Activated CD4-positive, alpha-beta T cell treated with anti-CD3 and anti-CD28 coated beads, Interleukin-2, amount 50 U/mL, for 4 hours (primary cell): ENCODE results near the gene NT5C3A.
"Not testable (repeated sequence)": the region's sequence is repeated elsewhere in the genome, so short reads cannot be mapped to it uniquely, and the experiment has no call there.

Experiments
- DNase-seq, 2 experiments: peaks; one replicate each; pipeline ENCODE4 v3.0.0-alpha.2; 2020

The NT5C3A gene

GRCh38 chr7:33062023-33062781, at the start of gene NT5C3A:
NT5C3A (minus strand) TSS chr7:33062776; CDS start chr7:33062705, 71 bp downstream.
- peak; percentile 12 to 20 for DNase-seq

GRCh38 chr7:33111614-33112013, 49.0 kb upstream of the NT5C3A start:
- DNase-seq: no peak

- no peak for DNase-seq
Measured at GRCh38 chr7:33109758-33110238, 47.2 kb upstream of the NT5C3A start.

- peak; percentile 63 to 70 for DNase-seq
Measured at GRCh38 chr7:33109005-33109757, 46.6 kb upstream of the NT5C3A start, which contains the start of gene RP9. RP9 (minus strand) TSS chr7:33109404; CDS start chr7:33109372, 32 bp downstream.

- peak in 1 of 2 experiments; percentile 20 for DNase-seq
Measured at GRCh38 chr7:33108554-33109004, 46.0 kb upstream of the NT5C3A start.

GRCh38 chr7:33107136-33108066, 44.8 kb upstream of the NT5C3A start:
- no peak for DNase-seq

GRCh38 chr7:33101906-33102305, 39.3 kb upstream of the NT5C3A start:
- DNase-seq: no peak

GRCh38 chr7:33100770-33101169, 38.2 kb upstream of the NT5C3A start:
- no peak for DNase-seq

- DNase-seq: no peak
Measured at GRCh38 chr7:33099154-33099940, 36.8 kb upstream of the NT5C3A start.

GRCh38 chr7:33094745-33095275, 32.2 kb upstream of the NT5C3A start:
- DNase-seq: not testable (repeated sequence)

- no peak for DNase-seq
Measured at GRCh38 chr7:33093266-33093665, 30.7 kb upstream of the NT5C3A start.

- DNase-seq: no peak
Measured at GRCh38 chr7:33091641-33092191, 29.1 kb upstream of the NT5C3A start.

GRCh38 chr7:33091111-33091531, 28.5 kb upstream of the NT5C3A start:
- no peak for DNase-seq

GRCh38 chr7:33089142-33089541, 26.6 kb upstream of the NT5C3A start:
- no peak for DNase-seq

GRCh38 chr7:33087858-33088257, 25.3 kb upstream of the NT5C3A start:
- DNase-seq: no peak

- DNase-seq: no peak
Measured at GRCh38 chr7:33087356-33087755, 24.8 kb upstream of the NT5C3A start.

GRCh38 chr7:33079763-33080690, 17.5 kb upstream of the NT5C3A start:
- no peak for DNase-seq

- DNase-seq: no peak
Measured at GRCh38 chr7:33079096-33079495, 16.5 kb upstream of the NT5C3A start.

- no peak for DNase-seq
Measured at GRCh38 chr7:33076737-33077136, 14.2 kb upstream of the NT5C3A start.
